SU-DHL-6 (cell line): ENCODE results near the gene KCNH3.

Source experiments
- CTCF ChIP-seq: fragments of 200-600 bp; sonication (generic); IDR thresholded peaks from one replicate; pipeline ENCODE4 v1.5.1; 2017; ENCODE audit warnings: antibody characterized with exemption, mild to moderate bottlenecking, low read length, moderate library complexity; ENCODE audit not compliant: insufficient read depth, poor library complexity, severe bottlenecking
- EZH2phosphoT487 ChIP-seq: fragments of 200-600 bp; sonication (generic), shearing (Covaris generic); conservative IDR thresholded peaks from 2 replicates; pipeline ENCODE4 v1.6.1; 2018; ENCODE audit warnings: mild to moderate bottlenecking, antibody characterized with exemption, low read length, moderate library complexity, mixed read lengths

- TF ChIP-seq CTCF (no peak), EZH2phosphoT487 (no peak)
These were observed 44.0 kb downstream of the KCNH3 start for GRCh38 chr12:49582850-49583249.
